Prostate gland (tissue), 2 donors: ENCODE results near the gene EPO. TPM values are rescaled to one million over a fixed set of nuclear protein-coding genes. Genes with fewer than 3 reads are reported as not detected.
A peak's percentile ranks its signal among the peaks of the same experiment; 100 is the strongest.
"Not testable (repeated sequence)": the region's sequence is repeated elsewhere in the genome, so short reads cannot be mapped to it uniquely, and the experiment has no call there.

Experiments used
- DNase-seq: peaks from one replicate; pipeline ENCODE4 v3.0.0-alpha.2; 2019; ENCODE audit warnings: low spot score
- H3K27ac ChIP-seq, 2 donors: fragments of 200-600 bp; sonication (generic); 2 replicates each; pipeline ENCODE4 v1.5.1; 2017 to 2019
- H3K27me3 ChIP-seq: fragments of 200-600 bp; sonication (generic); replicated peaks from 2 replicates; pipeline ENCODE4 v1.5.1; 2019; ENCODE audit not compliant: insufficient read depth
- H3K36me3 ChIP-seq, 2 donors: fragments of 200-600 bp; sonication (generic); 1 replicate in 1 of 2; 2 replicates in 1 of 2; pipeline versions ENCODE4 v1.5.1 to v1.8.1; 2017 to 2019
- H3K4me1 ChIP-seq: fragments of 200-600 bp; sonication (generic); replicated peaks from 2 replicates; pipeline ENCODE4 v1.5.1; 2019
- H3K4me3 ChIP-seq, 2 donors: fragments of 200-600 bp; sonication (generic); 2 replicates each; pipeline ENCODE4 v1.5.1; 2017 to 2019
- H3K9me3 ChIP-seq: fragments of 200-600 bp; sonication (generic); 2 replicates; pipeline ENCODE4 v1.5.1; 2017
- CTCF ChIP-seq, 4 experiments: fragments of 200-600 bp in 2 of 4; fragments of 450-650 bp in 2 of 4; sonication (generic) in 2 of 4; IDR thresholded peaks; 1 replicate in 3 of 4; 2 replicates in 1 of 4; pipeline ENCODE4 v1.5.1; 2016 to 2019; ENCODE audit warnings: antibody characterized with exemption in 4 of 4, mild to moderate bottlenecking in 2 of 4, moderate library complexity in 2 of 4
- POLR2A ChIP-seq: fragments of 450-650 bp; IDR thresholded peaks from one replicate; pipeline ENCODE4 v1.6.1; 2016; ENCODE audit warnings: antibody characterized with exemption, mild to moderate bottlenecking
- POLR2AphosphoS5 ChIP-seq: sonication (generic); formaldehyde crosslinking; IDR thresholded peaks from one replicate; pipeline ENCODE4 v1.6.1; 2017; ENCODE audit warnings: antibody characterized with exemption
- WGBS: methylation state at CpG from one replicate; pipeline ENCODE4 v1.1.5; 2018; 5-methylcytosine and 5-hydroxymethylcytosine counted together
- intact Hi-C: fragments of 100-400 bp; cut with DNase I; formaldehyde crosslinking; loops from one replicate; pipeline ENCODE4 v1.14.2; 2022
- total RNA-seq, 2 donors: library from RNA; depleted of rRNA; stranded (reverse); fragments of >200 nt; gene quantifications; one replicate each; pipeline ENCODE4 v1.1.0, GENCODE V29; 2016

EPO gene
- total RNA-seq, 2 donors from 2014 or later = 1.6 TPM; not detected in 1

- H3K4me3 ChIP-seq = no peak overlapping the region
- no peak for DNase-seq
- no peaks in the 10 kb centered on the region for H3K36me3 ChIP-seq
- TF ChIP-seq POLR2AphosphoS5 (no peak), CTCF (IDR thresholded peaks at IDR 0.05) (no peak), POLR2A (no peak)
- H3K9me3 ChIP-seq = no peaks in the 10 kb centered on the region
- 84% methylated on average over 6 of the region's 6 CpGs for WGBS
- peaks cover 10% of the 10 kb centered on the region for H3K4me1 ChIP-seq
- no peaks in the 10 kb centered on the region for H3K27me3 ChIP-seq
- intact Hi-C loops = no loop called here
- H3K27ac ChIP-seq = no peak overlapping the region
Observed at GRCh38 chr7:100696123-100696521, 24.1 kb upstream of the EPO start.

- Histone ChIP-seq H3K4me1 (no peaks in the 10 kb centered on the region), H3K4me3 (no peak overlapping the region), H3K9me3 (no peaks in the 10 kb centered on the region), H3K27ac (no peak overlapping the region), H3K27me3 (no peaks in the 10 kb centered on the region), H3K36me3 (no peaks in the 10 kb centered on the region)
- intact Hi-C loops = no loop called here
- WGBS = 66% methylated on average over 6 of the region's 6 CpGs
- TF ChIP-seq POLR2A = no peak
- no peak for TF ChIP-seq POLR2AphosphoS5
- TF ChIP-seq CTCF (IDR thresholded peaks at IDR 0.05) = no peak
- DNase-seq = no peak
Observed at GRCh38 chr7:100699018-100699417, 21.2 kb upstream of the EPO start.

- H3K4me1 ChIP-seq, H3K36me3 ChIP-seq, H3K4me3 ChIP-seq, H3K9me3 ChIP-seq, intact Hi-C loops, H3K27me3 ChIP-seq, H3K27ac ChIP-seq, DNase-seq: not testable (repeated sequence)
- 75% methylated on average over 3 of the region's 3 CpGs for WGBS
Observed at GRCh38 chr7:100701089-100701488, 19.2 kb upstream of the EPO start.

- Histone ChIP-seq H3K36me3 (no peaks in the 10 kb centered on the region), H3K27ac (peak overlapping the region; percentile 94 to 96), H3K4me3 (peak overlapping the region; percentile 75 to 84), H3K27me3 (no peaks in the 10 kb centered on the region), H3K4me1 (peaks cover 6% of the 10 kb centered on the region), H3K9me3 (no peaks in the 10 kb centered on the region)
- 0% methylated on average over 20 of the region's 25 CpGs for WGBS
- DNase-seq = peak; percentile 64
- intact Hi-C loops = loop anchor here (2.0 to 5.0 kb wide), 2 partner anchors 122 to 147 kb away; partner anchors contain the start of genes EPHB4 and SLC12A9
- TF ChIP-seq POLR2AphosphoS5 (peak; percentile 24), CTCF (IDR thresholded peaks at IDR 0.05) (peak; percentile 64 to 95 (median 92)), POLR2A (no peak)
Observed at GRCh38 chr7:100705320-100705752, 14.9 kb upstream of the EPO start.

- Histone ChIP-seq H3K4me3 (peak within 1 kb of the TSS; percentile 75 to 84), H3K27ac (peak within 1 kb of the TSS; percentile 94 to 96), H3K9me3 (no peaks in the 10 kb centered on the region), H3K4me1 (peaks cover 6% of the 10 kb centered on the region), H3K36me3 (no peaks in the 10 kb centered on the region), H3K27me3 (no peaks in the 10 kb centered on the region)
- DNase-seq = peak; percentile 98
- under 1% methylated on average over 86 of the region's 86 CpGs for WGBS
- TF ChIP-seq POLR2A = peak; percentile 68
- TF ChIP-seq CTCF (IDR thresholded peaks at IDR 0.05) = no peak
- TF ChIP-seq POLR2AphosphoS5 = peak; percentile 99
- intact Hi-C loops = loop anchor here (2.0 to 5.0 kb wide), 2 partner anchors 121 to 147 kb away; partner anchors contain the start of genes EPHB4 and SLC12A9
Observed at GRCh38 chr7:100705753-100706671, 14.3 kb upstream of the EPO start, which contains the start of gene POP7. Gene POP7, plus strand, starts transcription at chr7:100706121. Its CDS starts 710 bp downstream, at chr7:100706831.
